Measurements from ENCODE around the gene TBC1D4.
"Not testable (repeated sequence)": the region's sequence is repeated elsewhere in the genome, so short reads cannot be mapped to it uniquely, and the experiment has no call there.

TBC1D4 gene

DNA sequence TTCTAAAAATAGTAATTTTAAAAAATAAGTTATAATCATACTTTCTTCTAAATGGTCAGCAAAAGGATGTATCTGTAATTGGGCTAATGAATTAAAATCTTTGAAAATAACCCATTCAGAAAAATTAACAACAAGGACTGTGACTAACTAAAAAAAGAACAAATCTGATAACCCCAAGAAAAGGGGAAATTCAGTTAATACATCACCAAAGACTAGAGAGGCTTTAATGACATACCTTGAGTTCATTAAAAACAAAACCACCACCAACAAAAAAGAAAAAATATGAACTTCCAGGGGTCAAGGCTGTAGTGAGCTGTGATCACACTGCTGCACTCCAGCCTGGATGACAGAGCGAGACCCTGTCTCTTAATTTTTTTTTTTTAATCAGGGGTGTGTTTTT lies 121.8 kb downstream of the TBC1D4 start:
- DNase-seq (ENCODE audit: low read depth), result no peak

DNA sequence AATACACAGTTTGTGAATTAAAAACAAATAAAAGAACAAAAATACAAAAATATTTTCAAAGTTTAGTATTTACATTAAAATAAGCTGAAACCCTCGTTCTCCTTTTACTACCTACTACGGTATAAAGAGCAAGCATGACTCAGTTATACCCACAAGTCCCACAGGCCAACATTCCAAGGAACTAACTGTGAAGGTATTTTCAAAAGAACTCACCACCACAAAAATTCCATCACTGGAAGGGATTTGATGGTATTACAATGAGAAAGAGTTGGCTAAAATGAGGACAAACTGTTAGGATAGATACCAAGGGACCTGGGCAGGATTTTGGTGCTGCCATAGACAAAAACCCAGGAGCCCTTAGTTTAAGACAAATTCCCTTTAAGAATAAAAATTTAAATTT lies 122.7 kb downstream of the TBC1D4 start:
- peak; percentile 95 for DNase-seq (ENCODE audit: low read depth)

DNA sequence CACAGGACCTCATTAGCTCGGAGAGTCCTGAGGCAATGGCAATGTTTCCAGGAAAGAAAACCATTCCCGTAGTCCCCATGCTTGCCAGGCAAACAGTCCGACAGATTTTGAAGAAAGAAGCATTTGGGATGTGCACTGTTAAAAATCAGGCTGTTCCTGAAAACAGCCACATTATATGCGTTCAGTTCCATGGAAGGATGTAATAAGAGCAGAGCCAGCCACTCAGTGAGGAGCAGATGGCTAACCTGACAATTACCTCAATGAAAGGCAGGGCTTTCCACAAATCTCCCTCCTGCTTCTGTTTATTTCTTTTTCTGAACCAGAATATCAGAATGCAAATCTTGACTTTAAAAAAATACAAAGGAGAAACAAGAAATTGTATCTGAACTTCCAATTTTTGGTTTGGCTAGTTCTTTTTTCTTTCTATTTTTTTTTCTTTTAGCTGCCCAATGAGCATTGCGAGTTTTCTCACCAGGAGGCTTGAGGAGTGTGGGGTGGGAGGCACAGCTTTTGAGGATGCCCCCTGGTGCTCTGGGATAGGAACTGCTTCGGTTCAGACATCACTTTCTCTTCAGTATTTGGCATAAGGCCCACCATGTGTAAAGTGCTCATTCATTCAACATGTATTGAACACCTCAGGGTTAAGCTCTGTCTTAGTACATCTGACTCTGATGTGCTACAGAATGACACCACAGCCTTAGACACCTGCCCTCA lies 124.2 kb downstream of the TBC1D4 start:
- peak; percentile 69 for DNase-seq (ENCODE audit: low read depth)

DNA sequence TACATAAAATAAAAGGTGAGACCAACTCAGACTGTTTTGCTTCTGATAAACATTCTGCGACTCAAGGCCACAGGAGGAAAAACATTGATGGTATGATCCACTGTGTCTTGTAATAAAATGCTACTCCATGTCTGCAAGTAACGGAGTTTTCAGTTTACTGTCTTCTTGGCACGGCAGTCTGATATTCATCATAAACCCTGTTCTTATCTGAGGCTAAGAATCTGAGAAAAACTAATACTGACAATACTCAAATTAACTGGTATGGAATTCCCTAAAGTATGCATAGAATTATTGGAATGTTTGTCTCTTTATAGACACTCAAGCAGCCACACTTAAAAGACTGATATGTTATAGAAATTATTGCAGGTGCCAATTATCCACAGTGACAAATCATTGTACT lies 125.5 kb downstream of the TBC1D4 start:
- peak; percentile 21 for DNase-seq (ENCODE audit: low read depth)

DNA sequence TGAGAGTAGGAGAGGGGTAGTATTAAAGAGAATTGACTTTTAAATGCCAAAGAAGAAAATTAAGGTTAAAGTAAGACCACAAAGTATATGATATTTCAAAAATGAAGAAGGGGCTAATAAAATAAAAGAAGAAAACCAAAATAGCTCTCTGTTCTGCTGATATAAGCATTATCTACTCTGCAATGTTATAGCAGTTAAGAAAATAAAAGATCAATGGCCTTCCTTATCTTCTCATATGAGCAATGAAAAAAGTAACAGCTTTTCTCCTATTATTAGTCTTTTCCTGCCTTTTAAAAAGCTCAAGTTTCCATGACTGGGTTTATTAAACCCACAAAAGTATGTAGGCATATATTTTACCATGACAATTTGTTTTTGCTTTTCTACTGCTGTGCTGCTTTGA lies 126.4 kb downstream of the TBC1D4 start:
- no peak for DNase-seq (ENCODE audit: low read depth)

DNA sequence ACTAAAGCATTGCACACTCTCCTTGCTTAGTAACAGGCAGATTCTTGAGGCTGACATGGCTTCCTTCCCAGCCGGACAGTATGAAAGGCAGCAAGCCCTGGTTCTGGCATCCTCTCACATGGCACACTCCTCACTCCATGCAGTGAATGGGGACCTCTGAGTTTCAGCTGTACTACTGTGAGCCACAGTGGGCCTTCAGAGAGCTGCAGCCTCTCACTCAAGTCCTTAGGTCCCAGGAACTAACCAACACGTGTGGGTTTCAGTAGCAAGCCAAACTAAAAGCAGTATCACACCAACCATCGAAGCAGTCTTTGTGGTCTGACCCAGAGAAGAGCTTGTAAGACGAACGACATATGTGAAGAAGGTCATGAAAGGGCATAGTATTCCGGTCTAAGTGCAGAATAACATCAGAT lies 128.2 kb downstream of the TBC1D4 start:
- DNase-seq (ENCODE audit: low read depth), result no peak

DNA sequence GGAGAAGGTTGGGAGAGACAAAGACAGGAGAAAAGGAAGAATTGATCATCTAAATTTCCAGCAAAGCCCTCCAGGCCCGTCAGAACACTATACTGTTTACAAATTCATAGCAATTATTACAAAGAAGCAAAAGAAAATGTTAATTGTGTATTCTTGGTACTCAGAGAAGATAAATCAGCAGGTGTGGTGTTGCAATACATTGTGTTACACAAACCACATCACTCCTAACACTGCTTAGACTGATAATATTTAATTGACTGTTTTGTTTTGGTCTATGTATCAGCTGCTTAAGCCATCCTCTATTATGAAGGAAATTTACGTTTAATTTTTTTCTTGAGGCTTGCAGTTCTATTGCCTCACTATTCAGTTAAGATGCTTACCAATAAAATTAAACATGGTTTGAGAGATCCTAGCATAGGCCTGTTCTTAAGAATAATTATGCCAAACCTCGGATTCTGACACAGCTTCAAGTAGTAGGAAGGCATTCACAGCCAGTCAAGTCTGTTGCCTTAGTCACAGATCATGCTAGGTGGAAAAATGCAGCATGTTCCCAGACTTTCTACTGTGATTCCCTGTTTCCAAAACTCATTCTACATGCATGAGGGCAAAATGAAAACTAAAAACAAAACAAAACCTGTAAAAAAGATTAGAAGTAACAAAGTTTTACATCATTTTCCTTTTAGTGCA lies 129.2 kb downstream of the TBC1D4 start:
- DNase-seq (ENCODE audit: low read depth), result peak; percentile 63

DNA sequence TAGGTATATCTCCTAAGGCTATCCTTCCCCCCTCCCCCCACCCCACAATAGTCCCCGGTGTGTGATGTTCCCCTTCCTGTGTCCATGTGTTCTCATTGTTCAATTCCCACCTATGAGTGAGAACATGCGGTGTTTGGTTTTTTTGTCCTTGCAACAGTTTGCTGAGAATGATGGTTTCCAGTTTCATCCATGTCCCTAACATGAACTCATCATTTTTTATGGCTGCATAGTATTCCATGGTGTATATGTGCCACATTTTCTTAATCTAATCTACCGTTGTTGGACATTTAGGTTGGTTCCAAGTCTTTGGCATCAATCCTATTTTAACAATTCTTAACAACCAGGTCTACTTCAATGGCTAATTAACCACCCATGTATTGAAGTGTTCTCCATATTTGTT lies 130.4 kb downstream of the TBC1D4 start:
- not testable (repeated sequence) for DNase-seq (ENCODE audit: low read depth)

DNA sequence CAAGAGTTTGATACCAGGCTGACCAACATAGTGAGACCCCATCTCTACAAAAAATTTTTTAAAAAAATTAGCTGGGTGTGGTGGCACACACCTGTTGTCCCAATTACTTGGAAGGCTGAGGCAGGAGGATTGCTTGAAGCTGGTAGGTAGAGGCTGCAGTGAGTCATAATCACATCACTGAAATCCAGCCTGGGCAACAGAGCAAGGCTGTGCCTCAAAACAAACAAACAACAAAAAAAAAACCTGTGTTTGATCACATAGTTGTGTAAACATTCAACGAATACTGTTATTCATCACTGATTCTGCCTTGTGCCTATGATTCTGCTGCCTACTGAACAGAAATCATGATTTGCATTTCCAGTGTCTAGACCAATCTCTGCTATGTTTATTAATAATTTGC lies 134.0 kb downstream of the TBC1D4 start:
- DNase-seq (ENCODE audit: low read depth), result no peak

DNA sequence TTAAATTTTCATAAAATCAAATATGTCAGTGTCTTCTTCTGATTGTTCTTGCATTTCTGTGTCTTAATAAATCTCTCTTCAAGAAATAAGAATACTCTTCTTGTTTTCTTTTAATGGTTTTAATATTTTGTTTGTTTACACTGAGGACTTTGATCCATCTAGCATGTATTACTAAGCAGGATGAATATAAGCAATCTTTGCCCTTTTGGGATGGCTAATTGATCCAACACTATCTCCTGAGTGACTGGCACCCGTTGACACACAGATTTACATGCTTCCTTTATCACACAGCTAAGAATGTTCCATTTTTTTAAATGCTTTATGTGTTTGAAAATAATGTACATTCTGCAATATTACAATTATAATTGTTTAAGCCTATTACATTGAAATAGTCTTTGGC lies 134.5 kb downstream of the TBC1D4 start:
- no peak for DNase-seq (ENCODE audit: low read depth)

DNA sequence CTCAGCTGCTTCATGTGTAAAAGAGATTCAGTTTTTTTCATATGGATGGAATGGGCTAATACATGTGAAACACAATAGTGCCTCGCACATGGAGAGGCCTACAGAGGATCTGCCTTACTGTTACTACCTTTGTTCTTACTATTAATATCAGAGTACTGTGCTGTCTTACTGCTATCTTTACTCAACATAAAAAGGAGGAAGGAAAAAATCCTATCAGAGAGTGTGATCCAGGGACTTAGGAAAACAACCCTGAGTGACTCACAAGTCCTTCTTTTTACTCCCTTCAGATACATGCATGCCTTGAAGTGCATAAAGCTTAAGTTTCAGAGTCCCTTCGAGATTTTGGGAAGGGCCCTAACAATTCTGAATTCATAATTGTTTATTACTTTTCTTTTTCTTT lies 136.8 kb downstream of the TBC1D4 start:
- peak; percentile 63 for DNase-seq (ENCODE audit: low read depth)

DNA sequence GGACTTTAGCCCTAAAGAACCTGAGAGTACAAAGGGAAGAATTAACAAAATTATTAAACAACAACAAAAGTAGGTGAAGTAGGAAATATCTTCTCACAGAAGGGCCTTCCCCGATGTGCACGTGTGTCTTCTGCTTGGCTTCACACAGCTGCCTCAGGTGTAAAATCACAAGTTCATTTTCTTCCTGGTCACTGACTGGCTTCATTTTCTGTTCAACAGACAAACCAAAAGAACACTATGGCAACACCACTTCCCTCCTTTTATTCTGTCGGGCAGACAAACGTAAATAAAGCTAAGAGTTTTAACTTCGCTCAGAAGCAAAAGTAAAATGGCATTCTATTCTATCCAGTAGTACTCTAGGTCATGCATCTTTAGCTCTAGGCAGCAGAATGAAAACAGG lies 140.9 kb downstream of the TBC1D4 start:
- DNase-seq (ENCODE audit: low read depth), result no peak

DNA sequence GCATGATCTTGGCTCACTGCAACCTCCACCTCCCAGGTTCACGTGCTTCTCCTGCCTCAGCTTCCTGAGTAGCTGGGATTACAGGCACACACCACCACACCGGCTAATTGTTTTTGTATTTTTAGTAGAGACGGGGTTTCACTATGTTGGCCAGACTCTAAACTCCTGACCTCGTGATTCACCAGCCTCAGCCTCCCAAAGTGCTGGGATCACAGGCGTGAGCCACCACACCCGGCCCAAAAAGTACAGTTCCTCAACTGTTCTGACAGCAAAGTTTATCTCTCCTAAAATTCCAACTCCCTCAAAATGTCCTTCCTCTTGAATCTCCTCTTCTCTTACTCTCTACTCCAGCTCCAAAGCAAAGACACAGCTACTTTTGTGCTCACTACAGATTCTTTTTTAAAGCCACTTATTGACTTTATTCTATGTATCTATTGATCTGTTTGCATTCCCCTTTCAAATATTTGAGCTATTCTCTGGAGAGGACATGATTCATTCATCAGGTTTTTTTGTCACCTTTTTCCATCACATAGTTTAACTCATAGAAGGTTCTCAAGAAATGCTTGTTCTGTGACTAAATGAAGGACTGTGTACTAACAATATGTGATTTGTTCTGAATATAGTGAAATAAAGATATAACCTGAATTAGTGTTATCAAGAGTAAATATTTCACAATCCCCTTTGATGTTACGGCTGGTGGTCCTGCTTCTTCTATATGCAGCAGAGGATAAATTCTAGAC lies 142.2 kb downstream of the TBC1D4 start:
- no peak for DNase-seq (ENCODE audit: low read depth)

DNA sequence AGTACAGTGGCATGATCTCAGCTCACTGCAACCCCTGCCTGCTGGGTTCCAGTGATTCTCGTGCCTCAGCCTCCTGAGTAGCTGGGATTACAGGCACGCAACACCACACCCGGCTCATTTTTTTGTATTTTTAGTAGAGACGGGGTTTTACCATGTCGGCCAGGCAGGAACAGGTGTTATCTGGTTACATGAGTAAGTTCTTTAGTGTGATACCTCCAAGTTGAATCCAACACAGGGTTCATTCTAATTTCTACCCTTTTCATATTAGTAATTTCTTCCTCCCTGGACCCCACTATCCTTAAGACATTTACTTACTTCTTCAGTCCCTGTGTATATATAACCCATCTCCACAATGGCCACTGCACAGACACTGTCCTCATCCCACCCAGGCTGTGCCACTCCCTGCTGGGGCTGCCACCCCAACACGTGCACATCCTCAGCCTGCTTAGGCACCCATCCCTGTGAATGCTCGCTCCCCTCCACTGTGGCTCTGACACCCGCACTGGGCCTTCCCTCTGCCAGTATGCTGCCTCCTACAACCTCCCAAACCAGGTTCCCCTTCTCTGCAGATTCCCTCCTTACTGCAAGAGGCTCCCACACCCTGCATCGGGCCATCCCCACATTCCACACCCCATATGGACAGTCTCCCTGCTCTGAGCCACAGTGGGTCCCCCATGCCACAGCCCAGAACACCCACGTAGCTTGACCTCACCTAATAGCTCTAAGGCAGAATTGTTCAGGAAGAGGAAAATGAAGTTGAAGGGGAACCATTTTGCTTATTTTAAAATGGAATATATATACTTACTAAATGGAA lies 147.1 kb downstream of the TBC1D4 start:
- DNase-seq (ENCODE audit: low read depth), result no peak

DNA sequence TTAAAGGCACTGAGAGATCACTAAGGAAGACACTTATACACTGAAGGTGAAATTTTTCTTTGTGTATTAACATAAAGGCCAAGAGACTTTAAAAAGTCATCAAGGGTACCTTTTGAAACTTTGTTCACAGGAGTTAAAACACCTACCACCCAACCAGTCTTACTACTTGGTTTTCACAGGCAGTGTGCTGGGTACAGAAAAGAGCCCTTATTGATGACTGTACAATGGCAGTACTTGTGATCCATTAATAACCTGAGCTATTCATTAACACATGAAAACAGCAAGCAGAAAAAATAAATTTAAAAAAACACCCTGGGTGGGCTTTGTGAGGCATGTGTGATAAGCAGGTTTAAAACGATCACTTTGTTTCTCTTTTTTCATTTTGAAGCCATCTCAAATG lies 148.9 kb downstream of the TBC1D4 start:
- DNase-seq (ENCODE audit: low read depth), result no peak

DNA sequence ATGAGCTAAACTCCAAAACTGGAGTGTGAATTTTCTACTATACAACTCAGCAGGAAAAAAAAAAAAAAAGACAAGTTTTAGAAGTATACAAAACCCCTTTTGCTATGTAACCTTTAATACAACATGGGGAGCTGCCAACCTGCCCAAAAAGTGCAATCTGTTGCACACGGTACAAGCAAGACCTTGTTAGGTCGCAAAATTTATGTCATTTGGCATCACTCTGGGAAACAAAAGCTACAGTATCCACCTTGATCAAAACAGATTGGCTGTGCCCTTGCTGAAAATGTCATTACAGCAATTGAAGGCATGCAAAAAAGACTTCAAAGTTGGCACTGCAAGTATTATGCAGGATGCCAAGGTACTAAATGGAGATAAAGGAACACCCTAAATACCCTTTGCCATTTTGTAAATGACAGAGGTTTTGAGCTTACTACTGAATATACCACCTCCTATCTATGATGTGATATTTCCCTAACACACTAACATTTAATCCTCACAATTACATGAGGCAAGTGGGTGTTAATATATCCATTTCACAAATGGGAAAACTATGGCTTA lies 150.1 kb downstream of the TBC1D4 start:
- DNase-seq (ENCODE audit: low read depth), result no peak

DNA sequence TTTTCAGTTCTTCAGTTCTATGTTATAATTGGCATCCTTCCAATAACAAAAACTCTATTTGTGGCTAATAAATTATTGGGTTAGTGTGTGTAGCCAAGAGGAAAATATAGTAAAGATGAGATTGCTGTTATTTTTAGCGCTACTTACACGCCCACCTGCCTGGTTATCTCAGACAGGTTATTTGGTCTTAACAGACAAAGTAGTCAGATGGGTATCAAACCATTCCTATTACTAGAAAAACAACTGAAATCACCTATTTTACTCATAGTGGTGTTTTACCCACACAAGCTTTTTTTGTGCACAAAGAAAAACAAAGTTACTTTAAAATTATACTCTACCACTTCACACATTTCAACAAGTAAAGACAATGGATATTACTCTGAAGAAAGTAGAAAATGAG lies 151.2 kb downstream of the TBC1D4 start:
- no peak for DNase-seq (ENCODE audit: low read depth)

DNA sequence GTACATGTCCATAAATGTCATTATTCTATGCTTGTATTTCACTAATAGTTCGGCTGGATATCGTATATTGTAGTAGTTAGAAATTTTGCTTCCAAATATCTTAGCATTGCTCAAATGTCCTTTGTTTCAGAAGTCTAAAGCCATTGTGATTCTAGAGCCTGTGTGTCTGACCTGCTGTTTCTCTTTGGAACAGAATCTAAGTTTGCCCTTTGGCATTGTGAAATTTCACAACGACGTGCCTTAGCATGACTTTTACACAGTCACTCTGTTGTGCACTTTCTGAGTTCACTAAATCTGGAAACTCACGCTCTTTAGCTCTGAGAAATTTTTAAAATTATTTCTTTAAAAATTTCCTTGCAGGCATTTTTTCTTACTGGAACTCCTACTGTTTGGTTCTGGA lies 152.2 kb downstream of the TBC1D4 start:
- no peak for DNase-seq (ENCODE audit: low read depth)

DNA sequence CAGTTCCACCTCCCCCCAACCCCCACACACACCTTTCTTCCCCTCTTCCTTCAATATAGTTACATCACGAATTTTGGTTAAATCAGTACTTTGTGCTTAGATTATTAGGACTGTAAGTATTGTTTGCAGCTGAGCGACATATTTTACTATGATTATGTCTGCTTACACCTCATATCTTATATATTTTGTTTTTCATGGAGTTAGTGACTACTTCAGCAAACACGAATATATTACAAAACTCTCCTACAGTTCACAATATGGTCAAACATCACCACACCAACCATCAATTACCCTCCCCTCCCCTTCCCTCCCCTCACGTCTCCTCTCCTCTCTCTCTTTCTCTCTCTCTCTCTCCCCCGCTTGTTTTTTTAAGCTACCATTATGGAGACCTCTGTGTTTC lies 152.9 kb downstream of the TBC1D4 start:
- no peak for DNase-seq (ENCODE audit: low read depth)

DNA sequence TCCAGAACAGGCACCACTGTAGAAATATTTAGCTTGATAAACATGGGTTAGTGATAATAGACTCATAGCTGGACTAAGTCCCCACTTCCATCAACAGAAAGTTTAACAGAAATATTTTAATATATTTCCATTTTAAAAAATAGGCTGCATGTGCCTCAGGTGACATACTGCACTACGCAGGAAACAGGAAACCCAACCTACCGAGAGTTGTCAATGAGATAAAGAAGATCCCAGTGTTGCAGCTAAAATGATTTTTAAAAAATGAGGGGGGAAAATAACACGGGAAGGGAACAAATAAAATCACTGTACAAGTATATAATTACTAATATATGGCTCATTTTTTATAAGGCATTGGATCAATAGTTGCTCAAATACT lies 154.8 kb downstream of the TBC1D4 start:
- DNase-seq (ENCODE audit: low read depth), result no peak

DNA sequence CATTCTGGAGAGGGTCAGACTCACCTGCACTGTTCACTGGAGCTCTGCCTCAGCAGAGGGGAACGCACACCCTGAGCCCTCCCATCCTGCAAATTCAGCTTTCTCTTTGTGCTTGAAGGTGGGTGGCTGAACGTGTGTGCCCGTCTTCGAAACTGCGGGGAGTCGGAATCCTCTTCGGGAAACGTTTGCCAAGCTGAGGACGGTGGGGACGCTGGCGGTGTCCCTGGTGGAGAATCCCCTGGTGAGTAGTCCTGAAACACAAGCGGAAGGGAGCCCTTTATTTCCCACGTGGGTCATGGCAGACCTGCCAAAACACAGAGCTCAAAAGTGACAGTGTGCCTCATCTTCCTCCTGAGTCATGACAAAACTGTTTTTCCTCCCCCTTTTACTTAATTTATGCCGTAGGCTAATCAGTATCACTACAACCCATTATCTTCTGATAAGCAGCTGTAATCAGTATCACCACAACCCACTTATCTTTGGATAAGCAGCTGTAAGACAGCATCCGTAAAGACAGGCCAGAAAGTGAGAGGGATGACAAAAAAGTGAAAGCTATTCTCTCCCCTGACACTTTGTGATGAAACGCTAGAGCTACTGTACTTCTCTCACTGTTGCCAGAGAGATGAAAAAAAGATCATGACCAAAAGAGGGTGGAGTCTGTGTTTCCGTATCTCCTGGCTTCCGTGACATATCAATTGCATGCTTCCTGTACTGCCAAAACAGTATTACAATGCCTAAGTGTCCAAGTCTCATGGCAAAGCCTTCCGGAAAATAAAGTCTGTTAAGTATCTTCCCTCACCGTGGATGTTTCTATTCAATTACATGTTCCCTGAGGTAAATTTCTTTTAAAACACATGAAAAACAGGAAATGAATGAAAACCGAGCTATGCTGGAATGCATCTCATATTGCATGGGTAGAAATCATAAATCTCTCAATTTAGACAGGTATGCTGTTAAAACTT lies 155.5 kb downstream of the TBC1D4 start:
- peak; percentile 82 for DNase-seq (ENCODE audit: low read depth)
